Measurements from ENCODE around the gene LCP2. TPM values are rescaled to one million over a fixed set of nuclear protein-coding genes. Genes with fewer than 3 reads are reported as not detected.

The LCP2 gene
- total RNA-seq, 4 donors from 2014 or later: 3.2 to 22.7 (median 6.9) TPM

- H3K27me3 ChIP-seq: no peaks in the 10 kb centered on the region
- 88% methylated on average over 3 of the region's 3 CpGs for WGBS, 2 donors
- intact Hi-C loops (cut with DNase I): no loop called here
- peaks cover 22 to 44% of the 10 kb centered on the region in 2 donors for H3K4me1 ChIP-seq
- no peak for DNase-seq
- no peak overlapping the region for H3K4me3 ChIP-seq (replicated peaks in 1 of 3)
- H3K27ac ChIP-seq: no peak overlapping the region
- no peak for TF ChIP-seq CTCF (IDR thresholded peaks at IDR 0.05)
- TF ChIP-seq POLR2A (IDR thresholded peaks at IDR 0.05): no peak
- no peaks in the 10 kb centered on the region for H3K9me3 ChIP-seq
- H3K36me3 ChIP-seq: no peaks in the 10 kb centered on the region
Measured at GRCh38 chr5:170312666-170313065, 15.1 kb upstream of the LCP2 start.

GRCh38 chr5:170312301-170312595 lies 14.7 kb upstream of the LCP2 start:
- no peak overlapping the region for H3K27ac ChIP-seq
- no peaks in the 10 kb centered on the region for H3K36me3 ChIP-seq
- DNase-seq: no peak
- no peak for TF ChIP-seq POLR2A (IDR thresholded peaks at IDR 0.05)
- no peak for TF ChIP-seq CTCF (IDR thresholded peaks at IDR 0.05)
- intact Hi-C loops (cut with DNase I): no loop called here
- peaks cover 24 to 48% of the 10 kb centered on the region in 2 donors for H3K4me1 ChIP-seq
- no peak overlapping the region for H3K4me3 ChIP-seq (replicated peaks in 1 of 3)
- 92 to 99% methylated on average over 5 of the region's 5 CpGs for WGBS, 2 donors
- no peaks in the 10 kb centered on the region for H3K27me3 ChIP-seq
- no peaks in the 10 kb centered on the region for H3K9me3 ChIP-seq

GRCh38 chr5:170311511-170312300 lies 14.1 kb upstream of the LCP2 start:
- Histone ChIP-seq H3K4me3 (replicated peaks in 1 of 3) (no peak overlapping the region), H3K27ac (no peak overlapping the region), H3K4me1 (peaks cover 29 to 54% of the 10 kb centered on the region in 2 donors), H3K9me3 (no peaks in the 10 kb centered on the region), H3K27me3 (no peaks in the 10 kb centered on the region), H3K36me3 (no peaks in the 10 kb centered on the region)
- WGBS, 2 donors: 72 to 79% methylated on average over 7 of the region's 7 CpGs
- intact Hi-C loops (cut with DNase I): no loop called here
- DNase-seq: peak in 1 of 2 donors; percentile 14
- TF ChIP-seq CTCF (IDR thresholded peaks at IDR 0.05) (no peak), POLR2A (IDR thresholded peaks at IDR 0.05) (no peak)

- TF ChIP-seq CTCF (IDR thresholded peaks at IDR 0.05) (no peak), POLR2A (IDR thresholded peaks at IDR 0.05) (no peak)
- no peaks in the 10 kb centered on the region for H3K9me3 ChIP-seq
- no peak for DNase-seq
- H3K27ac ChIP-seq: peak overlapping the region in 1 of 3 donors; percentile 17
- H3K36me3 ChIP-seq: no peaks in the 10 kb centered on the region
- H3K27me3 ChIP-seq: no peaks in the 10 kb centered on the region
- no peak overlapping the region for H3K4me3 ChIP-seq (replicated peaks in 1 of 3)
- intact Hi-C loops (cut with DNase I): no loop called here
- peaks cover 36 to 63% of the 10 kb centered on the region in 2 donors for H3K4me1 ChIP-seq
- WGBS, 2 donors: 89% methylated on average over 5 of the region's 5 CpGs
Measured at GRCh38 chr5:170310256-170310926, 12.8 kb upstream of the LCP2 start.

- intact Hi-C loops (cut with DNase I): no loop called here
- Histone ChIP-seq H3K36me3 (no peaks in the 10 kb centered on the region), H3K4me3 (replicated peaks in 1 of 3) (no peak overlapping the region), H3K27me3 (no peaks in the 10 kb centered on the region), H3K27ac (peak overlapping the region in 2 of 3 donors; percentile 64 to 83), H3K9me3 (no peaks in the 10 kb centered on the region), H3K4me1 (peaks cover 46 to 65% of the 10 kb centered on the region in 2 donors)
- DNase-seq: no peak
- no peak for TF ChIP-seq POLR2A (IDR thresholded peaks at IDR 0.05)
- no peak for TF ChIP-seq CTCF (IDR thresholded peaks at IDR 0.05)
- WGBS, 2 donors: 93 to 97% methylated on average over 2 of the region's 2 CpGs
Measured at GRCh38 chr5:170308686-170309085, 11.1 kb upstream of the LCP2 start.
